IMR-90 (cell line): ENCODE data around the gene DOCK1. TPM values are rescaled to one million over a fixed set of nuclear protein-coding genes. Genes with fewer than 3 reads are reported as not detected.

Source experiments
- ATAC-seq: fragments of 200-7000 bp; cut with Tn5 transposase; 2 replicates; pipeline ENCODE4 v1.9.1; 2020; ENCODE audit warnings: low read depth, mild to moderate bottlenecking, moderate library complexity
- BruUV-seq: library from RNA; stranded (reverse); fragments of 400-500 nt; replicated peaks from 2 replicates; lab custom pipeline; 2021; lab: Mats Ljungman, UMichigan
- CTCF ChIA-PET: fragments of 300-600 bp; formaldehyde crosslinking; extraction: SDS; loops from one replicate; lab custom pipeline; 2021; ENCODE audit warnings: antibody characterized with exemption; lab: Yijun Ruan, JAX
- POLR2A ChIA-PET: fragments of 300-600 bp; sonication (Branson Sonifier 250); formaldehyde crosslinking; loops from one replicate; lab custom pipeline; 2022; ENCODE audit warnings: antibody characterized with exemption; ENCODE audit not compliant: unreplicated experiment; lab: Charles Lee
- DNase-seq: peaks from one replicate; pipeline ENCODE4 v3.0.0; 2013
- H2AFZ ChIP-seq: replicated peaks from 2 replicates; pipeline ENCODE3; 2013; ENCODE audit warnings: low read length, mild to moderate bottlenecking; ENCODE audit not compliant: poor library complexity
- H2AK5ac ChIP-seq: 2 replicates; pipeline ENCODE4 v1.6.1; 2013; ENCODE audit warnings: low read depth, low read length, inconsistent platforms
- H2AK9ac ChIP-seq: replicated peaks from 2 replicates; pipeline ENCODE3; 2013; ENCODE audit warnings: mild to moderate bottlenecking, low read depth, low read length, moderate library complexity; ENCODE audit not compliant: poor library complexity
- H2BK120ac ChIP-seq: 2 replicates; pipeline ENCODE4 v1.6.1; 2013; ENCODE audit warnings: low read depth, low read length, inconsistent platforms
- H2BK15ac ChIP-seq: 3 replicates; pipeline ENCODE4 v1.6.1; 2013; ENCODE audit warnings: low read depth, low read length, inconsistent platforms
- H2BK20ac ChIP-seq: 2 replicates; pipeline ENCODE4 v1.6.1; 2013; ENCODE audit warnings: low read depth, mild to moderate bottlenecking, inconsistent platforms, low read length, moderate library complexity
- H2BK5ac ChIP-seq: 2 replicates; pipeline ENCODE4 v1.6.1; 2013; ENCODE audit warnings: mild to moderate bottlenecking, low read depth, low read length, inconsistent platforms; ENCODE audit not compliant: poor library complexity, severe bottlenecking
- H3K14ac ChIP-seq: replicated peaks from 2 replicates; pipeline ENCODE4 v1.6.1; 2013; ENCODE audit warnings: low read depth, low read length, inconsistent platforms
- H3K18ac ChIP-seq: 2 replicates; pipeline ENCODE4 v1.6.1; 2013; ENCODE audit warnings: low read depth, low read length, control low read depth
- H3K23ac ChIP-seq: 2 replicates; pipeline ENCODE4 v1.6.1; 2013; ENCODE audit warnings: low read depth, low read length, inconsistent platforms
- H3K27ac ChIP-seq: 2 replicates; pipeline ENCODE4 v1.5.1; 2013; ENCODE audit warnings: mild to moderate bottlenecking, control low read depth, low read length; ENCODE audit not compliant: insufficient read depth
- H3K27me3 ChIP-seq: 2 replicates; pipeline ENCODE4 v1.6.1; 2013; ENCODE audit warnings: low read length; ENCODE audit not compliant: control insufficient read depth, insufficient read depth
- H3K36me3 ChIP-seq: 2 replicates; pipeline ENCODE4 v1.6.1; 2013; ENCODE audit warnings: low read length, mixed read lengths; ENCODE audit not compliant: control insufficient read depth, insufficient read depth
- H3K4ac ChIP-seq: 2 replicates; pipeline ENCODE4 v1.6.1; 2013; ENCODE audit warnings: low read depth, low read length, inconsistent platforms
- H3K4me1 ChIP-seq: 2 replicates; pipeline ENCODE4 v1.6.1; 2013; ENCODE audit warnings: low read length, mixed read lengths; ENCODE audit not compliant: control insufficient read depth, insufficient read depth
- H3K4me2 ChIP-seq: 2 replicates; pipeline ENCODE4 v1.6.1; 2013; ENCODE audit warnings: low read depth, mild to moderate bottlenecking, control low read depth, low read length, moderate library complexity
- H3K4me3 ChIP-seq: 2 replicates; pipeline ENCODE4 v1.5.1; 2013; ENCODE audit warnings: low read depth, mild to moderate bottlenecking, control low read depth, low read length, moderate library complexity; ENCODE audit not compliant: insufficient read depth
- H3K56ac ChIP-seq: 2 replicates; pipeline ENCODE4 v1.6.1; 2013; ENCODE audit warnings: low read length, inconsistent platforms; ENCODE audit not compliant: insufficient read depth; ENCODE audit errors: extremely low read depth
- H3K79me1 ChIP-seq, 2 experiments: 2 replicates each; pipeline ENCODE4 v1.6.1; 2013; ENCODE audit warnings: low read length in 2 of 2, inconsistent platforms in 1 of 2, low read depth in 1 of 2
- H3K9ac ChIP-seq: 2 replicates; pipeline ENCODE4 v1.6.1; 2013; ENCODE audit warnings: low read depth, low read length, control low read depth
- H3K9me1 ChIP-seq: 2 replicates; pipeline ENCODE4 v1.6.1; 2013; ENCODE audit warnings: low read length, inconsistent platforms; ENCODE audit not compliant: insufficient read depth
- H3K9me3 ChIP-seq: 2 replicates; pipeline ENCODE4 v1.6.1; 2013; ENCODE audit warnings: low read length; ENCODE audit not compliant: control insufficient read depth, insufficient read depth
- H4K20me1 ChIP-seq: 2 replicates; pipeline ENCODE4 v1.6.1; 2013; ENCODE audit warnings: low read length, inconsistent platforms; ENCODE audit not compliant: insufficient read depth
- H4K5ac ChIP-seq: 2 replicates; pipeline ENCODE4 v1.6.1; 2013; ENCODE audit warnings: mild to moderate bottlenecking, low read depth, low read length, control low read depth
- H4K8ac ChIP-seq, 2 experiments: 2 replicates each; pipeline ENCODE4 v1.6.1; 2013; ENCODE audit warnings: low read depth in 2 of 2, low read length in 2 of 2, control low read depth in 1 of 2, inconsistent platforms in 1 of 2
- H4K91ac ChIP-seq: 2 replicates; pipeline ENCODE4 v1.6.1; 2013; ENCODE audit warnings: low read depth, low read length, inconsistent platforms; ENCODE audit not compliant: insufficient read depth
- CEBPB ChIP-seq: IDR thresholded peaks from 2 replicates; pipeline ENCODE4 v1.6.1; 2012; ENCODE audit warnings: low read depth, low read length, improper control_type of control experiment
- SMC3 ChIP-seq: fragments of 150-350 bp; IDR thresholded peaks from 2 replicates; pipeline ENCODE4 v1.6.1; 2016; ENCODE audit warnings: low read depth, mild to moderate bottlenecking, antibody characterized with exemption, low read length, moderate library complexity
- WGBS, 2 experiments: methylation state at CpG; one replicate each; pipeline versions ENCODE4 v1.1.5 to v1.1.7; 2013; ENCODE audit warnings: missing lambda C conversion rate in 2 of 2; ENCODE audit not compliant: insufficient read length in 1 of 2; ENCODE audit errors: extremely low coverage in 2 of 2; 5-methylcytosine and 5-hydroxymethylcytosine counted together
- dilution Hi-C: fragments of 300-500 bp; cut with HindIII; formaldehyde crosslinking; loops from one replicate; pipeline ENCODE4 v1.14.3; 2018; ENCODE audit warnings: low sequenced_read_pairs; ENCODE audit not compliant: unreplicated experiment
- in situ Hi-C: fragments of 300-500 bp; cut with MboI; formaldehyde crosslinking; loops from 3 replicates; pipeline ENCODE4 v1.14.3; 2019; ENCODE audit warnings: low sequenced_read_pairs, inconsistent platforms, mixed read lengths
- intact Hi-C: fragments of 100-400 bp; cut with micrococcal nuclease; formaldehyde crosslinking; loops from 2 replicates; pipeline ENCODE4 v1.10.0; 2022
- polyA plus RNA-seq, 3 experiments: library from polyadenylated mRNA; depleted of rRNA; stranded (reverse); fragments of >200 nt; gene quantifications; 2 replicates each; pipeline ENCODE4 v1.2.3, GENCODE V29; 2012; ENCODE audit warnings: low replicate concordance in 1 of 3
- total RNA-seq: library from RNA; depleted of rRNA; stranded (reverse); fragments of >200 nt; gene quantifications from 2 replicates; pipeline ENCODE4 v1.2.3, GENCODE V29; 2012

DOCK1 gene
- total and polyA plus RNA-seq, 2 of the 4 experiments (the other 2 are of a cell fraction) = 28.2 to 71.0 TPM

DNA sequence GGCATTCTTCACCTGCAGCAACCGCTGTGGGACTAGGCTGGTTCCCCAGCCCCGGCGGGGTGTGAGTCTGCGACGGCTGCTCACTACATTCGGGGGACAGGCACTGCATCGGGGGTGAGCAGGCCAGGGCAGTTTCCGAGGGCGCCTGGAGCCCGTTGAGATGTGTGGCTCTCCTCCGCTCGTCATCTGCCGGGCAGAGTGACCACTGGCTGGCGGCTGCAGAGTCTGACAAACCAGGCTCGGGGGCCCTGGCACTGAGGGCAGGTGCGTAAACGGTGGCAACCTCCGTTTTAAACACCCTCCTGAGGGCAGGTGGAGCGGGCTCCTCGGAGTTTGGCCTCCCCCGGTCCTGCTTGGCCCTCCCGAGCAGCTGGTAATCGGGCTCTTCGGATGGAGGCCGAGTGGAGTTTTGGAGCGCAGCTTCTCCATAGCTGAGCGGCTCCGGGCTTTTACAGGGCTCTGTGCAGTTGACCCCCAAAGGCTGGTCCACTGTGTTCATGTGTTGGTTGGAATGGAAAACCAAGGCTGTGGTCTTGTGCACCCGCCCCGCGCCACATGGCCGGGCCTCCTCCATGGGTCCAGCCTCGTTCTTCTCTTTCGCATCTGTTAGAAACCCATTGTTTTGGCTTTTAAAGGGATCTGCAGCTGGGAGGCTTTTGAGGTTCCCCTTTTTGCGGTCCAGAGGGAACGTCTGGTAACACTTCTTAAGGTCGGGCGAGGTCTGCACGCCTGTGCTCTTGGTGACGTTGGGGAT is 270.3 kb downstream of the DOCK1 start:
- Histone ChIP-seq H3K23ac (no peak overlapping the region), H4K20me1 (peaks cover 5% of the 10 kb centered on the region; the same call in 1 of the 2 replicates), H2BK20ac (no peak overlapping the region), H2AFZ (no peak overlapping the region), H3K18ac (no peak overlapping the region), H3K4me3 (no peak overlapping the region), H2AK9ac (no peak overlapping the region), H3K4me1 (no peaks in the 10 kb centered on the region), H2BK120ac (no peak overlapping the region), H3K9me3 (no peaks in the 10 kb centered on the region), H2BK15ac (no peak overlapping the region), H4K8ac (no peak overlapping the region), H2BK5ac (no peak overlapping the region), H3K4me2 (no peak overlapping the region), H3K4ac (no peak overlapping the region), H3K14ac (no peak overlapping the region), H3K79me1 (peaks cover 14 to 20% of the 10 kb centered on the region in 2 experiments; a peak in 3 of 4 replicates), H4K91ac (no peak overlapping the region), H3K9ac (no peak overlapping the region), H3K9me1 (peaks cover 7% of the 10 kb centered on the region; the same call in 1 of the 2 replicates), H4K5ac (no peak overlapping the region), H3K27ac (no peak overlapping the region), H3K27me3 (no peaks in the 10 kb centered on the region), H3K36me3 (peaks cover 17% of the 10 kb centered on the region; the same call in 1 of the 2 replicates), H2AK5ac (no peak overlapping the region), H3K56ac (no peak overlapping the region)
- ChIA-PET CTCF (no interaction called here), POLR2A (no interaction called here)
- intact Hi-C loops = no loop called here
- no peak for ATAC-seq
- no peak for DNase-seq
- in situ Hi-C loops = no loop called here
- dilution Hi-C loops = no loop called here
- BruUV-seq = no TSS peak
- WGBS, 2 experiments = 98% methylated on average over 21 of the region's 40 CpGs; no CpG with 5 or more reads in 1 of the 2 experiments
- TF ChIP-seq SMC3 (no peak), CEBPB (no peak)
